Astrocyte (in vitro differentiated cells and primary cell): ENCODE data around the gene FTO. TPM values are rescaled to one million over a fixed set of nuclear protein-coding genes. Genes with fewer than 3 reads are reported as not detected.

Source experiments
- DNase-seq: peaks from one replicate; pipeline ENCODE4 v3.0.0-alpha.2; 2010; ENCODE audit warnings: low read depth
- FAIRE-seq: peaks from 2 replicates; lab custom pipeline; 2011; peaks lifted over from hg19 to GRCh38; lab: Jason Lieb, UNC
- H2AFZ ChIP-seq: 2 replicates; pipeline ENCODE4 v1.6.0; 2012; ENCODE audit warnings: low read depth, low read length, inconsistent platforms
- H3K27ac ChIP-seq: 2 replicates; pipeline ENCODE4 v1.5.1; 2011; ENCODE audit warnings: low read depth, low read length, inconsistent platforms
- H3K27me3 ChIP-seq: 2 replicates; pipeline ENCODE4 v1.6.0; 2011; ENCODE audit warnings: low read length, inconsistent platforms; ENCODE audit not compliant: insufficient read depth
- H3K36me3 ChIP-seq: 2 replicates; pipeline ENCODE4 v1.5.1; 2011; ENCODE audit warnings: low read length, inconsistent platforms; ENCODE audit not compliant: insufficient read depth
- H3K4me1 ChIP-seq: 2 replicates; pipeline ENCODE4 v1.5.1; 2011; ENCODE audit warnings: low read length, inconsistent platforms; ENCODE audit not compliant: insufficient read depth
- H3K4me2 ChIP-seq: 2 replicates; pipeline ENCODE4 v1.6.0; 2012; ENCODE audit warnings: low read length, inconsistent platforms
- H3K4me3 ChIP-seq: 2 replicates; pipeline ENCODE4 v1.5.1; 2011; ENCODE audit warnings: low read depth, mild to moderate bottlenecking, low read length, inconsistent platforms; ENCODE audit not compliant: insufficient read depth
- H3K79me2 ChIP-seq: 2 replicates; pipeline ENCODE4 v1.6.0; 2012; ENCODE audit warnings: mild to moderate bottlenecking, low read length, inconsistent platforms; ENCODE audit not compliant: insufficient read depth
- H3K9ac ChIP-seq: 2 replicates; pipeline ENCODE4 v1.6.0; 2012; ENCODE audit warnings: mild to moderate bottlenecking, low read length, inconsistent platforms
- H3K9me3 ChIP-seq: 2 replicates; pipeline ENCODE4 v1.5.1; 2012; ENCODE audit warnings: low read depth, mild to moderate bottlenecking, low read length, inconsistent platforms; ENCODE audit not compliant: insufficient read depth
- H4K20me1 ChIP-seq: 2 replicates; pipeline ENCODE4 v1.6.0; 2012; ENCODE audit warnings: low read length, inconsistent platforms; ENCODE audit not compliant: insufficient read depth
- H3K27ac Mint-ChIP-seq: one replicate; pipeline ENCODE4 v1.8.0; 2021; ENCODE audit warnings: mild to moderate bottlenecking, mixed read lengths; ENCODE audit not compliant: unreplicated experiment
- H3K27me3 Mint-ChIP-seq: one replicate; pipeline ENCODE4 v1.8.0; 2021; ENCODE audit warnings: low read depth, mixed read lengths; ENCODE audit not compliant: unreplicated experiment
- H3K36me3 Mint-ChIP-seq: one replicate; pipeline ENCODE4 v1.8.0; 2021; ENCODE audit warnings: low read depth, mixed read lengths; ENCODE audit not compliant: unreplicated experiment
- H3K4me1 Mint-ChIP-seq: one replicate; pipeline ENCODE4 v1.8.0; 2021; ENCODE audit warnings: low read depth, mixed read lengths; ENCODE audit not compliant: unreplicated experiment
- H3K4me3 Mint-ChIP-seq: one replicate; pipeline ENCODE4 v1.8.0; 2021; ENCODE audit warnings: mild to moderate bottlenecking, moderate library complexity, mixed read lengths; ENCODE audit not compliant: unreplicated experiment
- H3K9me3 Mint-ChIP-seq: one replicate; pipeline ENCODE4 v1.8.0; 2021; ENCODE audit warnings: mild to moderate bottlenecking, mixed read lengths; ENCODE audit not compliant: unreplicated experiment
- EZH2 ChIP-seq: IDR thresholded peaks from 2 replicates; pipeline ENCODE4 v1.6.1; 2012; ENCODE audit warnings: mild to moderate bottlenecking, low read length, inconsistent platforms; ENCODE audit not compliant: insufficient read depth
- total RNA-seq: library from RNA; stranded (reverse); gene quantifications from 2 replicates; pipeline ENCODE4 v1.2.1, GENCODE V29; 2021
- TF ChIP-seq, protein P1 (sequence below): IDR thresholded peaks from 2 replicates; pipeline ENCODE4 v1.5.1; 2011; ENCODE audit warnings: low read depth, mild to moderate bottlenecking, inconsistent platforms, low read length, moderate library complexity; ENCODE audit not compliant: insufficient read depth

Gene FTO
- total RNA-seq, 1 donor from 2014 or later = 73.1 TPM

DNA sequence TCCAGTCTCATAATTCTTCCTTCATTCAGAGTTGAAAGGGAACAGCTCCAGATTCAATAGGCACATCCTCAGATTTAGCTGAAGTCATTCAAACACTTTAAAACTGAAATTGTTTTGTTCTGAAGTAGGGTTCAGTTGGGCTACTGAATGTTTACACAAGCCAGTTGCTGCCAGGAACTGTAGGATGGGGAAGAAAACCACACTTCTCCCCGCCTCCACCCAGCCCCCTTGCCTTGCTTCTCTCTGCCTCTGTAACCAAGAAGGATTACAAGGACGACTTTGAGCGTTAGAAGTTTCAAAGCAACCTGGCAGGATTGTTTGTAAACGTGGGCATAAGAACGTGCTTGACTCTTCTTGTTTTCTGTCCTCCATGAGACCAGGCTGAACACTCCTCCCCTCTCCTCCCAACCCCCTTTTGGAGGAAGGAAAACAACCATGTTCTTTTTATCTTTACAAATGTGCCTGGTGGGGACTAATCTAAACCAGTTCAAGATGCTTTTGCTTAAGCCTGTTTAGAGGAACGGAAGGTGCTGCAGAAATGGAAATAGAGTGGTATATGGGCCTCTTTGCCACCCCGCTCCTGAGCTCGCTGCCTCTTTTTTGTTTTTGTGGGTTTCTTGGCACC is 287.9 kb downstream of the FTO start:
- H3K9ac ChIP-seq = no peak overlapping the region
- no peaks in the 10 kb centered on the region for H4K20me1 ChIP-seq
- H3K27me3 Mint-ChIP-seq = no peaks in the 10 kb centered on the region
- TF ChIP-seq EZH2 = no peak
- TF ChIP-seq, protein P1, sequence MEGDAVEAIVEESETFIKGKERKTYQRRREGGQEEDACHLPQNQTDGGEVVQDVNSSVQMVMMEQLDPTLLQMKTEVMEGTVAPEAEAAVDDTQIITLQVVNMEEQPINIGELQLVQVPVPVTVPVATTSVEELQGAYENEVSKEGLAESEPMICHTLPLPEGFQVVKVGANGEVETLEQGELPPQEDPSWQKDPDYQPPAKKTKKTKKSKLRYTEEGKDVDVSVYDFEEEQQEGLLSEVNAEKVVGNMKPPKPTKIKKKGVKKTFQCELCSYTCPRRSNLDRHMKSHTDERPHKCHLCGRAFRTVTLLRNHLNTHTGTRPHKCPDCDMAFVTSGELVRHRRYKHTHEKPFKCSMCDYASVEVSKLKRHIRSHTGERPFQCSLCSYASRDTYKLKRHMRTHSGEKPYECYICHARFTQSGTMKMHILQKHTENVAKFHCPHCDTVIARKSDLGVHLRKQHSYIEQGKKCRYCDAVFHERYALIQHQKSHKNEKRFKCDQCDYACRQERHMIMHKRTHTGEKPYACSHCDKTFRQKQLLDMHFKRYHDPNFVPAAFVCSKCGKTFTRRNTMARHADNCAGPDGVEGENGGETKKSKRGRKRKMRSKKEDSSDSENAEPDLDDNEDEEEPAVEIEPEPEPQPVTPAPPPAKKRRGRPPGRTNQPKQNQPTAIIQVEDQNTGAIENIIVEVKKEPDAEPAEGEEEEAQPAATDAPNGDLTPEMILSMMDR = no peak
- H3K4me1 ChIP-seq = peaks cover 14% of the 10 kb centered on the region
- peaks cover 5% of the 10 kb centered on the region for H3K36me3 Mint-ChIP-seq
- no peaks in the 10 kb centered on the region for H3K9me3 ChIP-seq
- no peak overlapping the region for H3K4me3 Mint-ChIP-seq
- H3K9me3 Mint-ChIP-seq = no peaks in the 10 kb centered on the region
- DNase-seq (peak; percentile 80), FAIRE-seq (no peak)
- H2AFZ ChIP-seq = peak overlapping the region; percentile 35
- peaks cover 16% of the 10 kb centered on the region for H3K4me1 Mint-ChIP-seq
- no peaks in the 10 kb centered on the region for H3K36me3 ChIP-seq
- no peak overlapping the region for H3K4me3 ChIP-seq
- no peaks in the 10 kb centered on the region for H3K79me2 ChIP-seq
- no peaks in the 10 kb centered on the region for H3K27me3 ChIP-seq
- peak overlapping the region; percentile 13 for H3K27ac Mint-ChIP-seq
- H3K27ac ChIP-seq = no peak overlapping the region
- peak overlapping the region; percentile 72 for H3K4me2 ChIP-seq

DNA sequence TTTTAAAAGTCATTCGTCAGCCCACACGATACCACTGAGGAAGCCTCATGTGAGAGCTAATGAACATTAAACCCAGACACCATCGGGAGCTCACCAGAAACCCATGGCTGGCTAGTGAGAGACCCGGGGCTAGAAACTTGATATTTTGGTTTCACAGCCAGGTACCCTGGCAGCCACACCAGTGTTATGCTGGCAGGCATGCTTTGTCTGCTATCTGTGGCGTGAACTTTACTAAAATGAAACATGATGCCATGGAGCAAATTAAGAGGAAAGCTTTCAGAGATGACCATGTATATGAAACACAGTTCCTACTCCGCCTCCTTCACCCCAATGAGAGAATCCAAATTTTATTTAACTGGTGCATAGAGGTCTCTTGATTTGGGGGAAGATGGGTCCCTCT is 291.4 kb downstream of the FTO start:
- no peak overlapping the region for H3K27ac Mint-ChIP-seq
- TF ChIP-seq, protein P1 = no peak
- no peak for TF ChIP-seq EZH2
- FAIRE-seq (no peak), DNase-seq (no peak)
- H3K36me3 Mint-ChIP-seq = peaks cover 5% of the 10 kb centered on the region
- Histone ChIP-seq H3K4me1 (peaks cover 14% of the 10 kb centered on the region), H3K79me2 (no peaks in the 10 kb centered on the region), H3K9ac (no peak overlapping the region), H4K20me1 (no peaks in the 10 kb centered on the region), H3K4me3 (no peak overlapping the region), H2AFZ (no peak overlapping the region), H3K4me2 (no peak overlapping the region), H3K9me3 (no peaks in the 10 kb centered on the region), H3K27ac (no peak overlapping the region), H3K27me3 (no peaks in the 10 kb centered on the region), H3K36me3 (no peaks in the 10 kb centered on the region)
- no peaks in the 10 kb centered on the region for H3K27me3 Mint-ChIP-seq
- no peak overlapping the region for H3K4me3 Mint-ChIP-seq
- H3K9me3 Mint-ChIP-seq = no peaks in the 10 kb centered on the region
- H3K4me1 Mint-ChIP-seq = peaks cover 16% of the 10 kb centered on the region

DNA sequence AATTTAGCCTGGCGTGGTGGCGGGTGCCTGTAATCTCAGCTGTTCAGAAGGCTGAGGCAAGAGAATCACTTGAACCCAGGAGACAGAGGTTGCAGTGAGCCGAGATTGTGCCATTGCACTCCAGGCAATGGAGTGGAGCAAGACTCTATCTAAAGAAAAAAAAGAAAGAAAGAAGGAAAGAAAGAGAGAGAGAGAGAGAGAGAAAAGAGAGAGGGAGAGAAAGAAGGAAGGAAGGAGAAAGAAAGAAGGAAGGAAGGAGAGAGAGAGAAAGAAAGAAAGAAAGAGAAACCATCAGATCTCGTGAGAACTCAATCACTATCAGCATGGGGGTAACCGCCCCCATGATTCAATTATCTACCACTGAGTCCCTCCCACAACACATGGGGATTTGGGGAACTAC is 293.0 kb downstream of the FTO start:
- no peak for TF ChIP-seq EZH2
- TF ChIP-seq, protein P1 = no peak
- no peaks in the 10 kb centered on the region for H3K9me3 ChIP-seq
- H3K79me2 ChIP-seq = no peaks in the 10 kb centered on the region
- Mint-ChIP-seq H3K9me3 (no peaks in the 10 kb centered on the region), H3K4me3 (no peak overlapping the region), H3K4me1 (peaks cover 4% of the 10 kb centered on the region), H3K27me3 (no peaks in the 10 kb centered on the region), H3K36me3 (peaks cover 5% of the 10 kb centered on the region), H3K27ac (no peak overlapping the region)
- H3K27me3 ChIP-seq = no peaks in the 10 kb centered on the region
- H2AFZ ChIP-seq = no peak overlapping the region
- no peak overlapping the region for H3K9ac ChIP-seq
- no peaks in the 10 kb centered on the region for H4K20me1 ChIP-seq
- FAIRE-seq (no peak), DNase-seq (no peak)
- no peaks in the 10 kb centered on the region for H3K36me3 ChIP-seq
- H3K4me2 ChIP-seq = no peak overlapping the region
- H3K4me1 ChIP-seq = peaks cover 3% of the 10 kb centered on the region
- no peak overlapping the region for H3K4me3 ChIP-seq
- H3K27ac ChIP-seq = no peak overlapping the region
